ENCODE data around the gene FAIM2.

Gene FAIM2

GRCh38 chr12:49907352-49907751, 3.7 kb upstream of the FAIM2 start:
- Histone ChIP-seq H3K36me3 (ENCODE audit: control insufficient read depth in 5 of 5, insufficient read depth in 5 of 5, low read length in 5 of 5) (no peaks in the 10 kb centered on the region), H3K27me3 (ENCODE audit: control insufficient read depth in 5 of 5, insufficient read depth in 4 of 5, low read length in 5 of 5) (peaks cover 18 to 29% (median 20%) of the 10 kb centered on the region in 5 donors), H3K4me1 (ENCODE audit: control insufficient read depth in 5 of 5, insufficient read depth in 5 of 5, low read length in 5 of 5) (peaks cover 0 to 15% (median 12%) of the 10 kb centered on the region in 5 donors), H3K27ac (ENCODE audit: low read depth, low read length) (no peak overlapping the region), H3K9ac (ENCODE audit: low read length in 5 of 5) (no peak overlapping the region), H3K9me3 (ENCODE audit: control insufficient read depth in 5 of 5, low read length in 5 of 5) (no peaks in the 10 kb centered on the region), H3K4me3 (ENCODE audit: low read depth in 1 of 5, low read length in 5 of 5) (no peak overlapping the region)

GRCh38 chr12:49905718-49906314, 2.1 kb upstream of the FAIM2 start:
- no peaks in the 10 kb centered on the region for H3K9me3 ChIP-seq (ENCODE audit: control insufficient read depth in 5 of 5, low read length in 5 of 5)
- H3K36me3 ChIP-seq (ENCODE audit: control insufficient read depth in 5 of 5, insufficient read depth in 5 of 5, low read length in 5 of 5), result no peaks in the 10 kb centered on the region
- peaks cover 0 to 9% (median 3%) of the 10 kb centered on the region in 5 donors for H3K4me1 ChIP-seq (ENCODE audit: control insufficient read depth in 5 of 5, insufficient read depth in 5 of 5, low read length in 5 of 5)
- H3K4me3 ChIP-seq (ENCODE audit: low read depth in 1 of 5, low read length in 5 of 5), result no peak overlapping the region
- H3K9ac ChIP-seq (ENCODE audit: low read length in 5 of 5), result no peak overlapping the region
- H3K27ac ChIP-seq (ENCODE audit: low read depth, low read length), result no peak overlapping the region
- peaks cover 18 to 35% (median 25%) of the 10 kb centered on the region in 5 donors for H3K27me3 ChIP-seq (ENCODE audit: control insufficient read depth in 5 of 5, insufficient read depth in 4 of 5, low read length in 5 of 5)

- Histone ChIP-seq H3K9ac (ENCODE audit: low read length in 5 of 5) (no peak overlapping the region), H3K4me3 (ENCODE audit: low read depth in 1 of 5, low read length in 5 of 5) (no peak overlapping the region), H3K4me1 (ENCODE audit: control insufficient read depth in 5 of 5, insufficient read depth in 5 of 5, low read length in 5 of 5) (peaks cover 0 to 9% (median 3%) of the 10 kb centered on the region in 5 donors), H3K36me3 (ENCODE audit: control insufficient read depth in 5 of 5, insufficient read depth in 5 of 5, low read length in 5 of 5) (no peaks in the 10 kb centered on the region), H3K27me3 (ENCODE audit: control insufficient read depth in 5 of 5, insufficient read depth in 4 of 5, low read length in 5 of 5) (peaks cover 18 to 39% (median 25%) of the 10 kb centered on the region in 5 donors), H3K9me3 (ENCODE audit: control insufficient read depth in 5 of 5, low read length in 5 of 5) (no peaks in the 10 kb centered on the region), H3K27ac (ENCODE audit: low read depth, low read length) (no peak overlapping the region)
Measured at GRCh38 chr12:49904601-49905000, 901 bp upstream of the FAIM2 start.

- H3K27ac ChIP-seq (ENCODE audit: low read depth, low read length), result no peak overlapping the region
- H3K4me3 ChIP-seq (ENCODE audit: low read depth in 1 of 5, low read length in 5 of 5), result peak overlapping the region in 1 of 5 donors; percentile 26
Measured at GRCh38 chr12:49903351-49903699, 375 bp downstream of the FAIM2 start.

GRCh38 chr12:49902399-49903350, 1.0 kb downstream of the FAIM2 start:
- Histone ChIP-seq H3K27ac (ENCODE audit: low read depth, low read length) (no peak overlapping the region), H3K4me3 (ENCODE audit: low read depth in 1 of 5, low read length in 5 of 5) (no peak overlapping the region), H3K36me3 (ENCODE audit: control insufficient read depth in 5 of 5, insufficient read depth in 5 of 5, low read length in 5 of 5) (no peaks in the 10 kb centered on the region), H3K9ac (ENCODE audit: low read length in 5 of 5) (no peak overlapping the region), H3K9me3 (ENCODE audit: control insufficient read depth in 5 of 5, low read length in 5 of 5) (no peaks in the 10 kb centered on the region), H3K27me3 (ENCODE audit: control insufficient read depth in 5 of 5, insufficient read depth in 4 of 5, low read length in 5 of 5) (peaks cover 18 to 41% (median 25%) of the 10 kb centered on the region in 5 donors), H3K4me1 (ENCODE audit: control insufficient read depth in 5 of 5, insufficient read depth in 5 of 5, low read length in 5 of 5) (peaks cover 0 to 9% (median 3%) of the 10 kb centered on the region in 5 donors)

More at GRCh38 chr12:49903351-49903699, 375 bp downstream of the FAIM2 start:
- no peaks in the 10 kb centered on the region for H3K9me3 ChIP-seq (ENCODE audit: control insufficient read depth in 5 of 5, low read length in 5 of 5)
- peaks cover 18 to 41% (median 25%) of the 10 kb centered on the region in 5 donors for H3K27me3 ChIP-seq (ENCODE audit: control insufficient read depth in 5 of 5, insufficient read depth in 4 of 5, low read length in 5 of 5)
- peaks cover 0 to 9% (median 3%) of the 10 kb centered on the region in 5 donors for H3K4me1 ChIP-seq (ENCODE audit: control insufficient read depth in 5 of 5, insufficient read depth in 5 of 5, low read length in 5 of 5)
- no peak overlapping the region for H3K9ac ChIP-seq (ENCODE audit: low read length in 5 of 5)
- no peaks in the 10 kb centered on the region for H3K36me3 ChIP-seq (ENCODE audit: control insufficient read depth in 5 of 5, insufficient read depth in 5 of 5, low read length in 5 of 5)

GRCh38 chr12:49901986-49902385, 1.7 kb downstream of the FAIM2 start:
- no peak overlapping the region for H3K27ac ChIP-seq (ENCODE audit: low read depth, low read length)
- H3K36me3 ChIP-seq (ENCODE audit: control insufficient read depth in 5 of 5, insufficient read depth in 5 of 5, low read length in 5 of 5), result no peaks in the 10 kb centered on the region
- no peak overlapping the region for H3K9ac ChIP-seq (ENCODE audit: low read length in 5 of 5)

GRCh38 chr12:49901026-49901425, 2.7 kb downstream of the FAIM2 start:
- Histone ChIP-seq H3K4me1 (ENCODE audit: control insufficient read depth in 5 of 5, insufficient read depth in 5 of 5, low read length in 5 of 5) (peaks cover 0 to 9% (median 3%) of the 10 kb centered on the region in 5 donors), H3K27ac (ENCODE audit: low read depth, low read length) (no peak overlapping the region), H3K9ac (ENCODE audit: low read length in 5 of 5) (no peak overlapping the region), H3K27me3 (ENCODE audit: control insufficient read depth in 5 of 5, insufficient read depth in 4 of 5, low read length in 5 of 5) (peaks cover 18 to 42% (median 25%) of the 10 kb centered on the region in 5 donors), H3K9me3 (ENCODE audit: control insufficient read depth in 5 of 5, low read length in 5 of 5) (no peaks in the 10 kb centered on the region), H3K4me3 (ENCODE audit: low read depth in 1 of 5, low read length in 5 of 5) (no peak overlapping the region), H3K36me3 (ENCODE audit: control insufficient read depth in 5 of 5, insufficient read depth in 5 of 5, low read length in 5 of 5) (no peaks in the 10 kb centered on the region)

More at GRCh38 chr12:49901986-49902385, 1.7 kb downstream of the FAIM2 start:
- H3K9me3 ChIP-seq (ENCODE audit: control insufficient read depth in 5 of 5, low read length in 5 of 5), result no peaks in the 10 kb centered on the region
- H3K4me1 ChIP-seq (ENCODE audit: control insufficient read depth in 5 of 5, insufficient read depth in 5 of 5, low read length in 5 of 5), result peaks cover 0 to 9% (median 3%) of the 10 kb centered on the region in 5 donors
- H3K27me3 ChIP-seq (ENCODE audit: control insufficient read depth in 5 of 5, insufficient read depth in 4 of 5, low read length in 5 of 5), result peaks cover 18 to 41% (median 25%) of the 10 kb centered on the region in 5 donors
- no peak overlapping the region for H3K4me3 ChIP-seq (ENCODE audit: low read depth in 1 of 5, low read length in 5 of 5)

- Histone ChIP-seq H3K9me3 (ENCODE audit: control insufficient read depth in 5 of 5, low read length in 5 of 5) (no peaks in the 10 kb centered on the region), H3K36me3 (ENCODE audit: control insufficient read depth in 5 of 5, insufficient read depth in 5 of 5, low read length in 5 of 5) (no peaks in the 10 kb centered on the region), H3K27me3 (ENCODE audit: control insufficient read depth in 5 of 5, insufficient read depth in 4 of 5, low read length in 5 of 5) (peaks cover 18 to 36% (median 25%) of the 10 kb centered on the region in 5 donors), H3K27ac (ENCODE audit: low read depth, low read length) (no peak overlapping the region), H3K4me3 (ENCODE audit: low read depth in 1 of 5, low read length in 5 of 5) (no peak overlapping the region), H3K9ac (ENCODE audit: low read length in 5 of 5) (no peak overlapping the region), H3K4me1 (ENCODE audit: control insufficient read depth in 5 of 5, insufficient read depth in 5 of 5, low read length in 5 of 5) (peaks cover 0 to 12% (median 6%) of the 10 kb centered on the region in 5 donors)
Measured at GRCh38 chr12:49900371-49900770, 3.3 kb downstream of the FAIM2 start.

GRCh38 chr12:49899921-49900320, 3.8 kb downstream of the FAIM2 start:
- no peak overlapping the region for H3K27ac ChIP-seq (ENCODE audit: low read depth, low read length)
- no peak overlapping the region for H3K4me3 ChIP-seq (ENCODE audit: low read depth in 1 of 5, low read length in 5 of 5)
- H3K27me3 ChIP-seq (ENCODE audit: control insufficient read depth in 5 of 5, insufficient read depth in 4 of 5, low read length in 5 of 5), result peaks cover 18 to 36% (median 24%) of the 10 kb centered on the region in 5 donors
- no peaks in the 10 kb centered on the region for H3K36me3 ChIP-seq (ENCODE audit: control insufficient read depth in 5 of 5, insufficient read depth in 5 of 5, low read length in 5 of 5)
- H3K9ac ChIP-seq (ENCODE audit: low read length in 5 of 5), result no peak overlapping the region
- peaks cover 0 to 12% (median 6%) of the 10 kb centered on the region in 5 donors for H3K4me1 ChIP-seq (ENCODE audit: control insufficient read depth in 5 of 5, insufficient read depth in 5 of 5, low read length in 5 of 5)
- no peaks in the 10 kb centered on the region for H3K9me3 ChIP-seq (ENCODE audit: control insufficient read depth in 5 of 5, low read length in 5 of 5)
